Fibroblast of skin of abdomen (primary cell): ENCODE data around the gene LAMP5.

Experiments used
- DNase-seq: peaks from one replicate; pipeline ENCODE4 v3.0.0-alpha.2; 2013

LAMP5 gene

DNA sequence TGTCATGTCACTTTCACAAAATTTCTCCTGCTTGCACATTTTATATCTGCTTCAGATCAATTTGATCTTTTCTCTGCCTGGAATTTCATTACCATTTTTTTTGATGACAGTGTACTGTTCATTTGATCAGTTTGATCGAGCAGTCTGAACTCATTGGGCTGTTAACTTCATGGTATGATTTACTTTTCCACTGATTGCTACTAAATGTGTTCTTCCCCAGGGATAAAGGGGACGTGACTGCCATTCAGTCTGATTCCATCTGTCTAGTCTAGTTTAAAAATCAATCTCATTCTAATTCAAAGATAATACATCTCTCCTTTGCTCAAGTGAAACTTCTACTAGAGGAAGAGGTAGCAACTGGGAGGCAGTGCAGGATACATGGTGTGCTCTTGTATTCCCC is 21.1 kb downstream of the LAMP5 start:
- DNase-seq: no peak

DNA sequence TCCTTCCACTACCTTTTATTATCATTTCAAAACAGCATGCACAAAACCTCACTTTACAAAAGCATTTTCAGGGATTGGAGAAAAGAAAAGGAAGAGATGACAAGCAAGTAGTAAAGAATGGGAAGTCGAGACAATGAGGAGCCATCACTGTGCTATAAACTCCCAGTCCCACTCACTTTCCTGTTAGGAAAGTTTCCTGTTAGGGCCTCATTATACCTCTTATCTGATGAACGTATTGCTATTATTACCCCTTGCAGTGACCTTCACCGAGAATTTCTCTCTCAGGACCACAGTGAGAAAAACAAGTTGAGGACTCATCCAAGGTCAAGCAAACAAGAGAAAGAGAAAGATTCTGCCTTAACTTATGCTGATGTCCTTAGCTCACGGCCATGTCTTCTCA is 28.8 kb downstream of the LAMP5 start:
- no peak for DNase-seq

DNA sequence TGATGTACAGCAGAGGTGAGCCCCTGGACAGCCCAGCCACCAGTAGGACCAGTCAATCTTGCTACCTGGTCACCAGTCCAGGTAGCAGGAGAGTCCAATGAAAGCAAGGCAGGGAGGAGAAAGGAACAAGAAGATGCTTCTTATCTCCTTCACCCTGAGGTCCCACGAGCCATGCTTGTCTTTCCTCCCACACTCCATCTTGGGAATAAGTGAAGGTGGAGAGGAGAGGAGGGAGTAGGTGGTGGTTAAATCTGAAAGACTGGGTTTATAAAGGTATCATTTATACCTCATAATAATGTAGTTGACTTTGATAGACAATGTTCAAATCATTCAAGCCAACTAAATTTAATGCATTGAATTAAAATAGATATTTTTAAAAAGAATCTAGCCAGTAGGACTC is 35.9 kb downstream of the LAMP5 start:
- no peak for DNase-seq

DNA sequence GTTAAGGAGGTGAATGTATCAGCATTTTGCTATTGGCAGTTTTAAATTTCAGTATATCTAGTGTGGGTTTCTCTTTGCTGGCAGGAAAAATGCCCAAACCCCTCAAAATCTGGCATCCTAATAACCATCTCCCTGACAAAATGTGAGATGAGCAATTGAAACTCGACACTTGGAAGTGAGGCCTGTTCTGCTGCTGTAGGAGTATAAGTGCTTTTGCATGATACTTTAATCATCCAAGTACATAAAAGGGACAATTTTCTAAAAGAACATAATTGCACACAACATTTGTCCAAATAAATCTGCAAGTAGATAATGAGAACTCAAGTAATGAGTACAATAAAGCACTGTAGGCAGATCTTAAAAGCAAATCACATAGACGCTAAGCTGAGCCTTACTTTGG is 36.5 kb downstream of the LAMP5 start:
- no peak for DNase-seq

DNA sequence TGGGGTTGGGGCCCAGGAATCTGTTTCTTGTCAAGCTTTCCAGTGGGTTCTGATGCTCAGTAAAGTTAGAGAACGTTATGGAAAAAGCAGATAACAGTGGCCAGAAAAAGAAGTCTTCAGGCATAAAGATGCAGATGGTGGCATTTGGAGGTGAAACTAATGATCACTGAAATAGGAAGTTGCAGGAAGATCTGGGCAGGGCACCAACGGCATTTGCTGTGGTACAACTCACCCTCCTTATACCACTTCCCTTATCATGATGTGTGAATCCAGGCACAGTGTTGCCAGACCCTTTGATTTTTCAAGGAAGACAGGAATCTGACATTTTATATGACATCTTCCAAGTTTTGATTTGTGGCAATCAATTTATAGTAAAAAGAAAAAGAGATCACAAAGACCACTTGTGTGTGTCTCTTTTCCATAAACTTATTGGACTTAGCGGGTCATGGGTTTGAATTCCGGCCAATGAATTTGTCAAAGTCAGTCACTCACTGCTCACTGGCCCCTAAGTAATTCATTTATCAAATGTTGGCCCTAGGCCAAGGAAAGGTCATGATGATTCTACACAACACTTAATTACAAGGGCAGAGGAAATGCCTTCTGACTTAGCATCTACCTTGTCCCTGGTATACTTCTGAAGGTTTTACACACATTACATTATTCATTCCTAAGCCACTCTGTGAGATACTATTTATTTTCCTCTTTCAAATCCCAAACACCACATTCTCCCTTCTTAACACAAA is 37.6 kb downstream of the LAMP5 start:
- no peak for DNase-seq

DNA sequence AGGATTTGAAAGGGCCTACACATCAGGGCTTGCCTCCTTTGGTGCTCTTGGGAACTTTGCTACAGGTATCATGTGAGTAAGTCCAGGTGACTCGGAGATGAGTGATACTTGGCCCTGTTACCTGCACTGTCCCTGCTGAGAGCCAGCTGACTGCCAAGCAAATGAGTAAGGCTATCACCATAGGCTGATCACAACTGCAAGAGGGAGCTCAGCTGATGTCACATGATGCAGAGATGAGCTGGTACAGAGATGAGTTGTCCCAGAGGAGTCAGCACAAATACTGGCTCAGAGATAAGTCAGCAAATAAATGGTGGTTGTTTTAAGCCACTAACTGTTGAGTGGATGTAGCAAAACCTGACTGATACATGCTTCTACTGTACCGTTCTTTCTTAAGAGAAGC is 41.4 kb downstream of the LAMP5 start:
- no peak for DNase-seq

DNA sequence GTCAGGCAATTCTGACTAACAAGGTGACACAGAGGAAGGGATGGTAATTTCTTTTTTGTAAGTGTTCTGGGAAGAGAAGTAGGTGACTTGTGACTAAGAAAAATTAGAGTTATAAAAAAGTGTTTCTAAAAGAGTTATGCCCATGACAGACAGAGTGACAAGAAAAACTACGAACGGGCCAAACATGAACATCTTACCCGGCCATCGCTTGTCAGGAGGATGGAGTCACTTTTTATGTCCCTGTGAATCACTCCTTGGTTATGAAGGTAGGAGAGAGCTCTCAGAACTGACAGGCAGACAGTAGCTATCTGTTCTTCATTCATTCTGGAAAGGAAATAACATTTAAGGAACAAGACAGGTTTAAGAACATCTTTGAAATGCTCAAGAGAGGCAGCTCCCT is 43.0 kb downstream of the LAMP5 start:
- DNase-seq: no peak

DNA sequence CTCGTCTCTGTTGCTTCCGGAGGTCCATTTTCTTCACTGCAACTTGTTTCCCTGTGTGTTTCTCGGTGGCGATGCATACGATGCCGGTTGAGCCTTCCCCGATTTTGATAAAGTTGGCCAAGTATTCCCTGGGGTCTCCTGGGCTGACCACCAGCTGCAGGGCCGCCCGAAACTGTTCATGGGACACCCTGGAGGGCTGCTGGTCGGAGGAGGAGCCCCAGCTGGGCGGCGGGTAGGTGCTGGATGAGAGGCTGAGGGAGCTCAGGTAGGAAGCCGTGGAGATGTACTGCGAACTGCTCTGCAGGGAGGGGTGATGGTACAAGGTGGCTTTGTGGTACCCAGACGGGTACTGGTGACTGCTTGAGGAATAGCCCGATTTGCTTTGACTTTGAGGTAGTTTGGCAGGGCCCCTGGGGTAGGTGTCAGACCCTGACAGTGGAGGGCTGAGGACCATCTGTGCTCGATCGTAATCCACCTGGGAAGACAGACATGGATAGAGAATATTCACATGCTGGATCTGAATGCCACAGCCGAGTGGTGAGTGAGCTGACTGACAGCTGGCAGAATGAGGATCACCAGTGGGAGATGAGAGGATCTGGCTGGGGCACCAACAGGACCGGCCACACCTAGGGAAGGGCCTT is 51.6 kb downstream of the LAMP5 start:
- no peak for DNase-seq

DNA sequence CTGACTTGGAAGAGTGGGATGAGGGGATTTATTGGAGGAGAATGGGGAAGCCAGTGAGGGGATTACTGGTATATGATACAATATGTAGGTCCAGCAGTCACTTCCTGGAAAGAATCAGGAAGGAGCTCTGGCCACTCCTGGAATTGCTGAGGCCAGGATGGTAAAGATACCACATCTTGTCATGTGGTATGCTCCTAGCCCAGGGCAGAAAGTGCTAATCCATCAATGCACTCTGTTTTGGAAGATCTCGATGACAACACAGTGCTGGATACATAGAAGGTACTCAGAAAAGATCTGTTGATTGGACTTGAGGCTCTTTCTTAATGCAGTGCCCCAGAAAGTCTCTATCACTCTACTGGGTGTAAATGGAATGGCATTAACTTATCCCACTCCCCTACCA is 52.6 kb downstream of the LAMP5 start:
- no peak for DNase-seq

DNA sequence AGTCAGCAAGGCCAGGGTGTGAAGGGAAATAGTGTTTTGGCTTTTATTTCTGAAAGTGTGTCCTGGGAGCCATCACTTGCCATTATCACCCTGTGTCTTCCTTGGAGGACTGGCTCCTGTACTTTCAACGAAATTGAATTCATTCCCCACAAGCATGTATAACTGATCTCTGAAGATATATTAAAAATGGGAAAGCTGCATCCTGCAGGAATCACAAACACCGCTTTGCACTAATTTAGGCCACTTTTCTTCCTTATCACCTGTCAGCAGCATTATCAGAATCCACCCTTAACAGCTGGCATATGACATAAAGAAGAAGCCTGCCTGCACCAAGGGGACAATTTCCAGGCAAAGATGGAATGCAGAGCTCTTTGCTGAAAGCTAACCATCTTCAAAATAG is 56.2 kb downstream of the LAMP5 start:
- no peak for DNase-seq

DNA sequence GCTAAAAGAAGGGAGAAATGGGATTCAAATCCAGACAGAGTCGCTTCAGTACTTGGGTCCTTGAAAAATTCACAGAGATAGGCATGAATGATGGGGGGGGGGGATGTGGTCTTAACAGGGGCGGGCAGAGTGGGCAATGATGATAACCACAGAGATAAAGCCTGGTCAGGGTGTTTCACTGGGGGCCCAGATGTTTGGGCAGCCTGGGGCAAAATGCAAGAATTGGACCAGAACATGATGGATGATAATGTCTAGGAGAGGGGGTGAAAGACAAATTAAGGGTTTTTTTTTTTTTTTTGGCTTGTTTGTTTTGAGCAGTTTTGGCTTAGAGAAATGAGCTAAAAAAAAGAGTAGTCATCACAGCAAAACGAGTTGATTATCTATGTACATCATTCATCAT is 57.4 kb downstream of the LAMP5 start:
- no peak for DNase-seq

DNA sequence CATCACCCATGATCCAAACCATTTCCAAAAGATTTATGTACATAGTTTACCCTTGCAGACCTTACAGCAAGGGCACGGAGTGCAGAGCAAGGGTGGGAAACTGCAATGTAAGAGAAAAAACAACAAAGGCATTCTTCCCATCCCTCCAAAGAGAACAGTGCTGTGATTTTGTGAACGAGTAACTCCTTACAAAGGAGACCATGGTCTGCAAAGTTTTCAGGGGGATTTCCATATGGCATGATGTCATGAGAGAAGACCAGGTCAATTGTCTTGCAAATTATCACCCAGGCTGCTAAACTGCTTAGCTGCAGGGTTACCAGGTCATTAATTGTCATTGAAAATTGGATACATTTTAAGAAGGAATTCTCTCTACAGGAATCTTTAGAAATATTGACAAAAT is 58.3 kb downstream of the LAMP5 start:
- DNase-seq: no peak

DNA sequence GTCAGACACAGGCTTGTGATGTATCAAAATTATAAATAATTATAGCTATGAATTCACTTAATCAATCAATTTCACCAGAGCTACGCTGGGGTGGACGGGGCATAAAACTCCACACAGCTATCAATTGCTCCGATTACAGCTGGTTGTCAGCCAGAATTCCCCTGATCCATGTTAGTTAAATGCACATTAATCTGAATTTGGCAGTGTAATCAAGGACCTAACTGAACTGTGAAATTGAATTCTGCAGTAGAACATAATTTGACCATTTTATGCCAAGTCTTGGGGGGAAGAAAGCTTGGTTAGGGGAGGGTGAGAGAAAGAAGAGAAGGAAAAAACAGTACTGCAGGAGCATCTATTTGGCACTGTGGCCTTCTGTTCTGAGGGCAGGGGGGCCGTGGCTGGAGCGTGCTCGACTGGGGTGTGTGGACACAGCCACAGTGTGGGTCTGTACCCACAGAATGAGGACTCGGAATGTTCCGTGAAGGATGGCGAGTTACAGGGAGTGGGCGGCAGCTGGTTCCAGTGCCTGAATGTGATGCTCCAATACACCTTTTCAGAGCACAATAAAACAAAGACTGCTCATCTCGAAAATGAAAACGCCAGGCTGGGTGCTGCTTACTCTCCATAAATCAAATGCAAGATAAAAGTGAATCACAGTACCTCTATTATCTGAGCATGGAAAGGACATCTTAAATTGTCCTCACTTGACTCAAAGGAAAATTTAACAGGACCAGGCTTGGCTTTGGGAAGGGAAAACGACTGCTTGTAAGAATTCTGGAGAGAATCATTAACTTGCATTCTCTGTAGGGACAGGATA is 59.2 kb downstream of the LAMP5 start:
- DNase-seq: no peak

DNA sequence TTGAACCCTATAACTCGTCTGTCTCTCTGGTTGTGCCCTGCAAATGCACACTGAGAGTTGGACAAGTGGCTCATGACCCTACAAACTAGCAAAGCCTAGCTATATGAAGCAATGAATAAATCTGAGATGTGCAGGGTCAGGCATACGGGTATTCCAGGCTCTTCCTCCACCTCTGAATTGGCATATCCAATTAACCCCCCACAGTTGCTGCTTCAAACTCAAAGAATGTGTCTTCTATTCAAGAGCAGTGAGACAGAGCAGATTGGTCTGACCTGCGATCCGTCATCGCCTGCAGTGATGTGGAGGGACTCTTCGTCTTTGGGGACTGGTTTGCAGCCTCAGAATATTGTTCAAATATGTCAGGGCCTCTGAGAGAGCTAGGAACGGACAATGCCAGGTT is 59.8 kb downstream of the LAMP5 start:
- DNase-seq: no peak

DNA sequence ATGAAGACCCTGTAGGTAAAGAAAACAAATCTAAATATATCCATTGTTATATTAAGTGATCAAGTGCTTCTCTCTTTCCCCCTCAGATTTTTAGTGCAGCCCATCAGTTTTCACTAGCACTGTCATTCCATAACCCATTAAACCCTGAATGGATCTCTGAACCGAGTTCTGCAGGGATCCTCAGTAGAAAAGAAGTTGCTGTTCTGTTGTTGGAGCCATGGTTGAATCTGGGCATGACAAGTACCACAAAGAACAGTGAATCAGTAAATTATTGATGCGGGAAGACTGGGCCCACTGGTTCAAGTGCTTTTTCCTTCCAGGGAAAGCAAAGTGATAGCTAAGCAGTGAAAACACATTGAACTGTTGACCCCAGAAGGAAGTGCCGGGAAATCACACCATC is 60.4 kb downstream of the LAMP5 start:
- no peak for DNase-seq

DNA sequence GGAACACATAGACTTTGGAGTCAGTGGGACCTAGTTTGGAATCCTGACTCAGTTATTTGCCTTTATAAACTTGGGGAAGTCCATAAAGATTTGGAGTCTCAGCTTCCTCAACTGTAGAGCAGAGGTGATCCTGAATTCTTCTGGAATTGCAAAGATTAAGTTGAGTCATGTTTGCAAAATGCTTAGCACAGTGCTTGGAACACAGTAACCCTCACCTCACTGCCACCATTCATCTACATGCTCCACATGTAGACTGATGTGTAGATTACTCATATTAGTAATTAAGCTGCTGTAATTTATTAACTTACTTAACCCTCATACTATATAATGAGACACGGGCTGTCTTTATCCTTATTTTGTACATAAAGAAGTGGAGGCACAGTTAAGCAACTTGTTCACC is 61.4 kb downstream of the LAMP5 start:
- no peak for DNase-seq

DNA sequence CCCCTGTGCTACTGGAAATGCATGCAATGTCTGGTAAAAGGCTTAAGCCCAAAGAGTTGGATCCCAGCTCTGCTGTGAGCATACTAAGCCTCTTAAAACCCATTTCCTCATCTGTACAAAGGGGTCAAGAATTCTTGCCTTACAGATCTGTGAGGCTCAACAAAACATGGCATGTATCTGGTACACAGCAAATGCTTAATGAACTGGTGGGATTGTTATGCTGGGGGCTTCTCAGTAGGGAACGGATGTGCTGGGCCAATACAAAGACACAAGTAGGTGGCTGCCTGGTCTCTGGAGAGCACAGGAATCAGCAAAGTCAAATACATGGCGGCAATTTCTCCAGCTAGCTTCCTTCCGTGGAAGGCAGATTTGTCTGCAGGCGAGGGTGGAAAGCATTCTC is 62.3 kb downstream of the LAMP5 start:
- no peak for DNase-seq

DNA sequence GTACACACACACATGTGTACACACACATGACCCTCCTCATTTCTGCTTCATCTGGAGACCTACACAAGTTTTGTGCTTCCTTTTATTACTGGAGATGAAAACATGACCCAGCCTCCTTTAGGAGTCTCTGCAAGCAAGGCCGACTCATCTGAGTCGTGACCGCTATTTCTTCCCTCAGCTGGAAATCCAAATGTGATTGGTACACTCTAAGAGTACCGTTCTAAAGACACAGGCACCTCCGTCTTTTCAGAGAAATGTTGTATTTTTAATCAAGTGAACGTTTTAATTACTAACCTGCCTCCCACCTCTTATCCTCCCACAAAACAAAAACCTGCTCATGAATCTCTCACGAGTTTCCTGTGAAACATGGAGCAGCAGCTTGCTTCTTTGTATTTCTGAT is 63.0 kb downstream of the LAMP5 start:
- no peak for DNase-seq

DNA sequence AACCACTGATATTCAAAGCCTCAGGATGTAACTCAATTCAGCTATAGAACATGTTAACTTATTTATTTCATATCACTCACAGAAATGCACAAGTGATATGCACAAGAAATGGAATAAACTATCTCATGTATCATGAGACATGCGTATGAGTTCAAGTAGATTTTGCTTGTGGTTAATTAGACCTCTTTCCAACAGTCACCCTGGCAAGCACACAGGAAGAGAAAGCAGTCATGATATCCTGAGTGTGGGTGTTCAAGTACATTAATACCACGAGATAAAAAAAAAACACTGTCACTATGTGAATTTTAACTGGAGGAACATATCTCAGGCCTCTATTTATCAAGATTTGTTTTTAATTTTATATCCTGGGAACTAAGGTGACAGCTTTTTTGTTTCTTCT is 64.2 kb downstream of the LAMP5 start:
- no peak for DNase-seq
